Type B pancreatic cell (in vitro differentiated cells): ENCODE data around the gene NEK9. TPM values are rescaled to one million over a fixed set of nuclear protein-coding genes. Genes with fewer than 3 reads are reported as not detected.

Experiments used
- DNase-seq: peaks from one replicate; pipeline ENCODE4 v3.0.0; 2021; ENCODE audit warnings: mixed read lengths; ENCODE audit not compliant: unreplicated experiment; ENCODE audit errors: extremely low spot score
- H3K27ac Mint-ChIP-seq: 2 replicates; pipeline ENCODE4 v1.8.0; 2021; ENCODE audit warnings: mild to moderate bottlenecking, mixed read lengths
- H3K27me3 Mint-ChIP-seq: 2 replicates; pipeline ENCODE4 v1.8.0; 2021; ENCODE audit warnings: mixed read lengths
- H3K36me3 Mint-ChIP-seq: 2 replicates; pipeline ENCODE4 v1.8.0; 2021; ENCODE audit warnings: mixed read lengths
- H3K4me1 Mint-ChIP-seq: one replicate; pipeline ENCODE4 v1.8.0; 2021; ENCODE audit warnings: mixed read lengths; ENCODE audit not compliant: unreplicated experiment
- H3K4me3 Mint-ChIP-seq: 2 replicates; pipeline ENCODE4 v1.8.0; 2021; ENCODE audit warnings: mild to moderate bottlenecking, mixed read lengths
- H3K9me3 Mint-ChIP-seq: 2 replicates; pipeline ENCODE4 v1.8.0; 2021; ENCODE audit warnings: mixed read lengths
- CTCF ChIP-seq: fragments of 200-600 bp; sonication (generic); conservative IDR thresholded peaks from 2 replicates; pipeline ENCODE4 v1.5.0; 2021; ENCODE audit warnings: antibody characterized with exemption, mild to moderate bottlenecking
- total RNA-seq: library from RNA; stranded (reverse); gene quantifications from 2 replicates; pipeline ENCODE4 v1.2.1, GENCODE V29; 2021; ENCODE audit warnings: low replicate concordance

The NEK9 gene
- total RNA-seq, 1 donor from 2014 or later: 117 TPM

GRCh38 chr14:75063491-75064204 lies 63.2 kb downstream of the NEK9 start, which contains the start of gene ACYP1:
Gene ACYP1, minus strand, starts transcription at chr14:75064024. Its CDS starts 471 bp downstream, at chr14:75063553.
- peak within 1 kb of the TSS; percentile 89 for H3K27ac Mint-ChIP-seq
- no peaks in the 10 kb centered on the region for H3K27me3 Mint-ChIP-seq
- peak within 1 kb of the TSS; percentile 99 for H3K4me3 Mint-ChIP-seq
- TF ChIP-seq CTCF: no peak
- peaks cover under 1% of the 10 kb centered on the region for H3K9me3 Mint-ChIP-seq
- H3K36me3 Mint-ChIP-seq: peaks cover 10% of the 10 kb centered on the region
- DNase-seq: peak; percentile 95
- peaks cover 17% of the 10 kb centered on the region for H3K4me1 Mint-ChIP-seq

- H3K36me3 Mint-ChIP-seq: peaks cover 13% of the 10 kb centered on the region
- H3K4me1 Mint-ChIP-seq: peaks cover 20% of the 10 kb centered on the region
- H3K9me3 Mint-ChIP-seq: peaks cover 4% of the 10 kb centered on the region
- no peaks in the 10 kb centered on the region for H3K27me3 Mint-ChIP-seq
- DNase-seq: no peak
- TF ChIP-seq CTCF: no peak
- H3K4me3 Mint-ChIP-seq: peak overlapping the region; percentile 99
- peak overlapping the region; percentile 89 for H3K27ac Mint-ChIP-seq
Observed at GRCh38 chr14:75063013-75063412, 63.8 kb downstream of the NEK9 start.

DNA sequence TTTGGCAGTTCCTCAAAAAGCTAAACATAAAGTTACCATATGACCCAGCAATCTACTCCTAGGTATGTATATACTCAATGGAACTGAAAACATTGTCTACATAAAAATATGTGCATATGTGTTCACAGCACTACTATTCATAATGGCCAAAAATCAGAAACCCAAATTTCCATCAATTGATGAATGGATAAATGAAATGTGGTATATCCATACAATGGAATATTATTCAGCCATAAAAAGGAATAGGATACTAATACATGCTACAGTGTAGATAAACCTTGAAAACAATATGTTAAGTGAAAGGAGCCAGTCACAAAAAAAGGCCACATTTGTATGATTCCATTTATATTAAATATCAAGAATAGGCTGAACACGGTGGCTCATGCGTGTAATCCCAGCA lies 66.4 kb downstream of the NEK9 start:
- peaks cover 20% of the 10 kb centered on the region for H3K4me1 Mint-ChIP-seq
- H3K27me3 Mint-ChIP-seq: no peaks in the 10 kb centered on the region
- H3K9me3 Mint-ChIP-seq: peaks cover 4% of the 10 kb centered on the region
- H3K27ac Mint-ChIP-seq: no peak overlapping the region
- H3K4me3 Mint-ChIP-seq: no peak overlapping the region
- DNase-seq: no peak
- peaks cover 30% of the 10 kb centered on the region for H3K36me3 Mint-ChIP-seq
- TF ChIP-seq CTCF: no peak

DNA sequence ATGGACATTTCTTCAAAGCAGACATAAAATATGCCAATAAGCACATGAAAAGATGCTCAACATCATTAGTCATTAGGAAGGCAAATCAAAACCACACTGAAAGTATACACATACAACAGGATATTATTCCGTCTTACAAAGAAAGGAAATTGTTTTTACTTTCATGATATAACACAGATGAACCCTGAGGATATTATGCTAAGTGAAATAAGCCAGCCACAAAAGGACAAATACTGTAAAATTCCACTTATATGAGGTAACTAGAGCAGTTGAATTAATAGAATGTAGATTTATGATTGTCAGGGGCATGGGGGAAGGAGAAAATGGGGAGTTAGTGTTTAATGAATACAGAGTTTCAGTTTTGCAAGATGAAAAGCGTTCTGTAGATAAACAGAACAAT lies 67.2 kb downstream of the NEK9 start:
- no peak for DNase-seq
- Mint-ChIP-seq H3K4me1 (peaks cover 20% of the 10 kb centered on the region), H3K27me3 (no peaks in the 10 kb centered on the region), H3K36me3 (peaks cover 32% of the 10 kb centered on the region), H3K27ac (no peak overlapping the region), H3K4me3 (peak overlapping the region; percentile 1), H3K9me3 (peaks cover 4% of the 10 kb centered on the region)
- no peak for TF ChIP-seq CTCF

DNA sequence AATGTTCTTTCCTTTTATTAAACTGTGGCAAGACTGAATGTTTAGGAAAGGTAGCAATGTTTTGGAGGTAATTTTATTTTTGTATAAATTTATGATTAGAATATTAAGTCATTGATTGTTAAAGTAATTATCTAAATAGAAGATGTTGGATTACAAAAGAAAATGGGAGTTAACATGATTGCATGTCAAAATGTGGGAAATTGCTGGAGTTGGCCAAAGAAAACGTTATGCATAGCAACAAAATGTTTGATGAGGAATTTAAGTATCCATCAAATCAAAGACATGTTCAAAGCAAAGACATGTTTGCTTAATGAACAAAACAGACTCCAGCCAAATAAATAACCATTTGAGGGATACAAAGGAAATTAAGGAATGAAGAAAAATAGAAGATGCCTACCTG lies 72.4 kb downstream of the NEK9 start:
- no peak overlapping the region for H3K27ac Mint-ChIP-seq
- H3K36me3 Mint-ChIP-seq: peaks cover 33% of the 10 kb centered on the region
- H3K4me3 Mint-ChIP-seq: no peak overlapping the region
- no peak for DNase-seq
- no peak for TF ChIP-seq CTCF
- H3K9me3 Mint-ChIP-seq: peaks cover 4% of the 10 kb centered on the region
- peaks cover 14% of the 10 kb centered on the region for H3K4me1 Mint-ChIP-seq
- peaks cover 3% of the 10 kb centered on the region for H3K27me3 Mint-ChIP-seq
